ENCODE data around the gene PPP1R12B.

DNA sequence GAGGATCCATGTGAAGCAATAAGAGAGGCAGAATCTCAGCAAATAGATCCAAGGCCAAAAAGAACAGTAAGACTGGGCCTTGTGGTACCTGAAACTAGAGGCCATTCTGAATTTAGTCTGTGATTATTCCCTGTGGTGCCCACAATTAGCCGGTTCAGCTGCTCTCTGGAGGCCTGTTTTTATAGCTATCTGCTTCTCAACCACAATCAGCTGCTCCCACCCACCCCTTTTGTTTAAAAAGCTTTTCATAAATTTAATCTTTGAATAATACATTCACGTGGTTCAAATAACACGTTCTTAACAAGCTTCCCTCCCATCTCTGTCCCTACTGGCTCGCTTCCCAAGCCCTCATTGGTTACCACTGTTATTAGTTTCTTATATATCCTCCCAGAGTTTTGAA is 24.8 kb upstream of the PPP1R12B start:
- TF ChIP-seq GABPA (IDR thresholded peaks at IDR 0.05 in 1 of 2, conservative IDR thresholded peaks at IDR 0.05 in 1 of 2) = no peak
- TF ChIP-seq, protein P1, sequence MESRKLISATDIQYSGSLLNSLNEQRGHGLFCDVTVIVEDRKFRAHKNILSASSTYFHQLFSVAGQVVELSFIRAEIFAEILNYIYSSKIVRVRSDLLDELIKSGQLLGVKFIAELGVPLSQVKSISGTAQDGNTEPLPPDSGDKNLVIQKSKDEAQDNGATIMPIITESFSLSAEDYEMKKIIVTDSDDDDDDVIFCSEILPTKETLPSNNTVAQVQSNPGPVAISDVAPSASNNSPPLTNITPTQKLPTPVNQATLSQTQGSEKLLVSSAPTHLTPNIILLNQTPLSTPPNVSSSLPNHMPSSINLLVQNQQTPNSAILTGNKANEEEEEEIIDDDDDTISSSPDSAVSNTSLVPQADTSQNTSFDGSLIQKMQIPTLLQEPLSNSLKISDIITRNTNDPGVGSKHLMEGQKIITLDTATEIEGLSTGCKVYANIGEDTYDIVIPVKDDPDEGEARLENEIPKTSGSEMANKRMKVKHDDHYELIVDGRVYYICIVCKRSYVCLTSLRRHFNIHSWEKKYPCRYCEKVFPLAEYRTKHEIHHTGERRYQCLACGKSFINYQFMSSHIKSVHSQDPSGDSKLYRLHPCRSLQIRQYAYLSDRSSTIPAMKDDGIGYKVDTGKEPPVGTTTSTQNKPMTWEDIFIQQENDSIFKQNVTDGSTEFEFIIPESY (IDR thresholded peaks at IDR 0.05) = no peak
- TF ChIP-seq, protein P2, sequence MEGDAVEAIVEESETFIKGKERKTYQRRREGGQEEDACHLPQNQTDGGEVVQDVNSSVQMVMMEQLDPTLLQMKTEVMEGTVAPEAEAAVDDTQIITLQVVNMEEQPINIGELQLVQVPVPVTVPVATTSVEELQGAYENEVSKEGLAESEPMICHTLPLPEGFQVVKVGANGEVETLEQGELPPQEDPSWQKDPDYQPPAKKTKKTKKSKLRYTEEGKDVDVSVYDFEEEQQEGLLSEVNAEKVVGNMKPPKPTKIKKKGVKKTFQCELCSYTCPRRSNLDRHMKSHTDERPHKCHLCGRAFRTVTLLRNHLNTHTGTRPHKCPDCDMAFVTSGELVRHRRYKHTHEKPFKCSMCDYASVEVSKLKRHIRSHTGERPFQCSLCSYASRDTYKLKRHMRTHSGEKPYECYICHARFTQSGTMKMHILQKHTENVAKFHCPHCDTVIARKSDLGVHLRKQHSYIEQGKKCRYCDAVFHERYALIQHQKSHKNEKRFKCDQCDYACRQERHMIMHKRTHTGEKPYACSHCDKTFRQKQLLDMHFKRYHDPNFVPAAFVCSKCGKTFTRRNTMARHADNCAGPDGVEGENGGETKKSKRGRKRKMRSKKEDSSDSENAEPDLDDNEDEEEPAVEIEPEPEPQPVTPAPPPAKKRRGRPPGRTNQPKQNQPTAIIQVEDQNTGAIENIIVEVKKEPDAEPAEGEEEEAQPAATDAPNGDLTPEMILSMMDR (IDR thresholded peaks at IDR 0.05; ENCODE audit: low read depth, low read length, missing input control) = no peak
- TF ChIP-seq TAF1 (conservative IDR thresholded peaks at IDR 0.05) = no peak
- TF ChIP-seq, protein P3, sequence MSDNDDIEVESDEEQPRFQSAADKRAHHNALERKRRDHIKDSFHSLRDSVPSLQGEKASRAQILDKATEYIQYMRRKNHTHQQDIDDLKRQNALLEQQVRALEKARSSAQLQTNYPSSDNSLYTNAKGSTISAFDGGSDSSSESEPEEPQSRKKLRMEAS (IDR thresholded peaks at IDR 0.05) = no peak
- TF ChIP-seq JUND (IDR thresholded peaks at IDR 0.05) = no peak
- no peak for TF ChIP-seq FOXA1 (IDR thresholded peaks at IDR 0.05)
- TF ChIP-seq YY1 (IDR thresholded peaks at IDR 0.05) = no peak
- TF ChIP-seq EGR1 (IDR thresholded peaks at IDR 0.05; ENCODE audit: low read depth in 2 of 2) = no peak
- TF ChIP-seq RAD21 (IDR thresholded peaks at IDR 0.05) = no peak
- TF ChIP-seq SP1 (IDR thresholded peaks at IDR 0.05) = no peak

Measured in liver (tissue), 3 donors.